ENCODE measurements around the gene TRIM6. TPM values are rescaled to one million over a fixed set of nuclear protein-coding genes. Genes with fewer than 3 reads are reported as not detected.

Gene TRIM6
- polyA plus RNA-seq, 2 of the 4 experiments (the other 2 are of a cell fraction) = 22.6 to 52.8 TPM

GRCh38 chr11:5548440-5548839 is 48.0 kb upstream of the TRIM6 start, which contains the start of gene OR52H1:
Gene OR52H1, minus strand, starts transcription at chr11:5548540. Its CDS starts 3,035 bp downstream, at chr11:5545505.
- WGBS (ENCODE audit: missing lambda C conversion rate) = 3% methylated on average over 1 of the region's 1 CpG
- no peak for FAIRE-seq

DNA sequence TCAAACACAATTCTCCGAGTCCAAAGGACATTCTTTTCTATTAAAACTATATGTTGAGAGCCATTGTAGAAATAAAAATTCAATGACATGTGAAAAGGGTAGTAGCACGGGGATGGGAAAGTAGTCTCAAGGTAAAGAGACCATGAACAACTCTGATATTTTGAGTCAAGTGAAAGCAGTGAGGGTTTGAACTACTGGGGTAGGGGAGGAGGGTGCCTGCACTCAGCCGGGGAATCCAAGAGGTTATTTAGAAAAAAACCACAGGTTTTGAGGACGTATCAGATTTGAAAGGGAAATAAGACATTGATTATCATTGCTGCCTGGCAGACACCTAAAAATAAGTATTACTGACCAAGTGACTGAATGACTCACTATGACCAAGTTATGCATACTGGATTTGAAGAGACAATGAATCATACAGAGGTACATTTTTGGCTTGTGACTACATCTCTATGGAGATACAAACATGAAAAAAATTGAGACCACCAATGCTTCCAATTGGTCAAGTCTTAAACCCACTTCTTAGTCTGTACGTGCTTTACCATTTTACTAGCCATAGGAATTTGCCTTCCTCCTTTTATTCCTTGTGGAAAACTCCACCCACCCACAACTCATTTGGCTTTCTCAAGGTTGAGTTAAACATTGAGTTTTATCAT is 45.9 kb upstream of the TRIM6 start:
- H3K4me1 ChIP-seq = peaks cover 10% of the 10 kb centered on the region
- TF ChIP-seq FOSL2 (IDR thresholded peaks at IDR 0.05) (peak; percentile 51), FOSL2 (CRISPR knock-in tag; IDR thresholded peaks at IDR 0.05) (peak; percentile 73), JUNB (IDR thresholded peaks at IDR 0.05) (peak; percentile 36; the same call in 1 of the 2 replicates)
- TF ChIP-seq, protein P1, sequence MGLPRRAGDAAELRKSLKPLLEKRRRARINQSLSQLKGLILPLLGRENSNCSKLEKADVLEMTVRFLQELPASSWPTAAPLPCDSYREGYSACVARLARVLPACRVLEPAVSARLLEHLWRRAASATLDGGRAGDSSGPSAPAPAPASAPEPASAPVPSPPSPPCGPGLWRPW (IDR thresholded peaks at IDR 0.05) = no peak
- no peak overlapping the region for H3K27ac ChIP-seq
- DNase-seq (ENCODE audit: low read depth in 1 of 2, low spot score in 1 of 2) (peak in 1 of 2 experiments; percentile 21), ATAC-seq (peak; percentile 77 to 89; a peak in 5 of 6 replicates), FAIRE-seq (no peak)
- ChIA-PET POLR2A (no interaction called here), CTCF (interaction anchor here (0.8 kb wide), 1 partner anchor 46 kb away, joined by 3 read pairs; the partner anchor contains the start of gene TRIM6)
- no peak overlapping the region for H3K4me3 ChIP-seq
- H3K4me2 ChIP-seq = peak overlapping the region; percentile 41
- 21% methylated on average over 5 of the region's 5 CpGs for WGBS (ENCODE audit: missing lambda C conversion rate)
- no peaks in the 10 kb centered on the region for H3K9me3 ChIP-seq

More at GRCh38 chr11:5548440-5548839, 48.0 kb upstream of the TRIM6 start, which contains the start of gene OR52H1:
- Histone ChIP-seq H3K4me3 (no peak within 1 kb of the TSS), H3K9me3 (no peaks in the 10 kb centered on the region), H3K27ac (no peak within 1 kb of the TSS), H3K4me1 (peaks cover 10% of the 10 kb centered on the region), H3K4me2 (no peak within 1 kb of the TSS)
- ChIA-PET POLR2A (no interaction called here), CTCF (no interaction called here)
- no peak for DNase-seq (ENCODE audit: low read depth in 1 of 2, low spot score in 1 of 2)
- ATAC-seq = no peak
- no peak for TF ChIP-seq HDAC2 (IDR thresholded peaks at IDR 0.05)
- TF ChIP-seq HOXB13 (CRISPR knock-in tag; IDR thresholded peaks at IDR 0.05; ENCODE audit: low read depth) = no peak
- TF ChIP-seq, protein P2, sequence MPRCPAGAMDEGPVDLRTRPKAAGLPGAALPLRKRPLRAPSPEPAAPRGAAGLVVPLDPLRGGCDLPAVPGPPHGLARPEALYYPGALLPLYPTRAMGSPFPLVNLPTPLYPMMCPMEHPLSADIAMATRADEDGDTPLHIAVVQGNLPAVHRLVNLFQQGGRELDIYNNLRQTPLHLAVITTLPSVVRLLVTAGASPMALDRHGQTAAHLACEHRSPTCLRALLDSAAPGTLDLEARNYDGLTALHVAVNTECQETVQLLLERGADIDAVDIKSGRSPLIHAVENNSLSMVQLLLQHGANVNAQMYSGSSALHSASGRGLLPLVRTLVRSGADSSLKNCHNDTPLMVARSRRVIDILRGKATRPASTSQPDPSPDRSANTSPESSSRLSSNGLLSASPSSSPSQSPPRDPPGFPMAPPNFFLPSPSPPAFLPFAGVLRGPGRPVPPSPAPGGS (IDR thresholded peaks at IDR 0.05) = no peak

- CTCF ChIA-PET = interaction anchor here (0.6 to 0.7 kb wide), 3 partner anchors 16 to 76 kb away, joined by 3 to 4 read pairs (median 3); no protein-coding TSS in a partner anchor
- Histone ChIP-seq H3K4me3 (no peak overlapping the region), H3K4me1 (peaks cover 10% of the 10 kb centered on the region), H3K9me3 (no peaks in the 10 kb centered on the region), H3K4me2 (no peak overlapping the region), H3K27ac (no peak overlapping the region)
- POLR2A ChIA-PET = no interaction called here
- TF ChIP-seq PHF8 (IDR thresholded peaks at IDR 0.05; ENCODE audit: borderline replicate concordance, low read depth) = no peak
- no peak for TF ChIP-seq NR3C1 (IDR thresholded peaks at IDR 0.05)
- no peak for TF ChIP-seq NFE2L2 (conservative IDR thresholded peaks at IDR 0.05; ENCODE audit: low read length)
- TF ChIP-seq, protein P3, sequence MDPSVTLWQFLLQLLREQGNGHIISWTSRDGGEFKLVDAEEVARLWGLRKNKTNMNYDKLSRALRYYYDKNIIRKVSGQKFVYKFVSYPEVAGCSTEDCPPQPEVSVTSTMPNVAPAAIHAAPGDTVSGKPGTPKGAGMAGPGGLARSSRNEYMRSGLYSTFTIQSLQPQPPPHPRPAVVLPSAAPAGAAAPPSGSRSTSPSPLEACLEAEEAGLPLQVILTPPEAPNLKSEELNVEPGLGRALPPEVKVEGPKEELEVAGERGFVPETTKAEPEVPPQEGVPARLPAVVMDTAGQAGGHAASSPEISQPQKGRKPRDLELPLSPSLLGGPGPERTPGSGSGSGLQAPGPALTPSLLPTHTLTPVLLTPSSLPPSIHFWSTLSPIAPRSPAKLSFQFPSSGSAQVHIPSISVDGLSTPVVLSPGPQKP (IDR thresholded peaks at IDR 0.05; ENCODE audit: low read depth, low read length) = no peak
- TF ChIP-seq SMC3 (IDR thresholded peaks at IDR 0.05) = 0 out of 3 replicates have a peak, but pooled peaks have one; percentile 30
- TF ChIP-seq RAD21 (conservative IDR thresholded peaks at IDR 0.05 in 1 of 2, IDR thresholded peaks at IDR 0.05 in 1 of 2) = peak; percentile 28 to 41; a peak in 4 of 5 replicates
- peak; percentile 32 for TF ChIP-seq CTCF (IDR thresholded peaks at IDR 0.05)
- DNase-seq (ENCODE audit: low read depth in 1 of 2, low spot score in 1 of 2) = no peak
- peak; percentile 28 for FAIRE-seq
- ATAC-seq = no peak
Measured at GRCh38 chr11:5553343-5553742, 43.1 kb upstream of the TRIM6 start.
